Right lobe of liver (tissue), 4 donors: Measurements from ENCODE around the gene SEC14L5.

Experiments used
- POLR2A ChIP-seq: fragments of 450-650 bp; IDR thresholded peaks from one replicate; pipeline ENCODE4 v1.6.1; 2017; ENCODE audit warnings: antibody characterized with exemption, mild to moderate bottlenecking
- TF ChIP-seq, protein P1 (sequence below), 4 donors: fragments of 200-600 bp in 3 of 4; fragments of 450-650 bp in 1 of 4; IDR thresholded peaks; one replicate each; pipeline versions ENCODE4 v1.5.1 to v1.8.0; 2016 to 2022; ENCODE audit warnings: antibody characterized with exemption in 4 of 4, mild to moderate bottlenecking in 2 of 4
- donor health status: DM: no; HTN: no; CAD: no.
- donor health status: DM: no; HTN: no; CAD: no.
- donor health status: DM: no; HTN: yes; CAD: no.

DNA sequence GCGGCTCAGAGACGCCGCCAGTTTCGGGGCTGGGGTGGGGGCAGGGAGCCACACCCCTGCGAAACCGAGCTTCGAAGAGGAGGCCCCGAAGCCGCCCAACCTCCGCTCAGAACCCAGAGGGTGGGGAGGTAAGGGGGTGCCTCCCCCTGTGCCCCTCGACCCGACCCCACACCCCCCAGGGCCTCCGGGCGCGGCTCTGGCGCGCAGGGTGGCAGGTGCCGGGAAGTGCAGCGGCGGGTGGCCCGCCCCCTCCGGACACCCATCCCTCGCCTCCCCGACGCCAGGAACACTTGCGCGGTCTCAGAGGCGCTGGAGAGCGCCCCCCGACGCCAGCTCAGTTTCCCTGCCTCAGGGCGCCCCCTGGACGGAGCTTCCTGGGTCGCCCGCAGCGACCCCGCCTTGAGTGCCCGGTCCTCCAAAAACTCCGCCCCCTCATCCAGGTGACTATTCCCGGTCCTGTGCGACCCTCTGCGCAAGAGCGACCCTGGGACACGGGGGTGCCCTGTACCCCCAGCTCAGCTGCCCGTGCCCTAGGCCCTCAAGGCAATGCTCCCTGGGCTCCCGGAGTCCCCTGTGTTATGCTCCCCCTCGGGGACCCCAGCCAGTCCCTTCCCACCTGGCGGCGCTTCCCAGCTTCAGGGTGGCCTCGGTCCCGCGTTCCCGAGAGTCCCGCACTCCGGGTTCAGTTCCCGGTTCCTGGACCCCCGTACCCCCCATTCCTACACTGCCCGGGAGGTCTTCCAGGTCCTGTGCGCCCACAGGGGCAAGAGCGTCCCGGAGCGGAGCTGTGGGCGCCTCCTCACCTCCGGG, 21.7 kb upstream of the SEC14L5 start:
- TF ChIP-seq, protein P1, sequence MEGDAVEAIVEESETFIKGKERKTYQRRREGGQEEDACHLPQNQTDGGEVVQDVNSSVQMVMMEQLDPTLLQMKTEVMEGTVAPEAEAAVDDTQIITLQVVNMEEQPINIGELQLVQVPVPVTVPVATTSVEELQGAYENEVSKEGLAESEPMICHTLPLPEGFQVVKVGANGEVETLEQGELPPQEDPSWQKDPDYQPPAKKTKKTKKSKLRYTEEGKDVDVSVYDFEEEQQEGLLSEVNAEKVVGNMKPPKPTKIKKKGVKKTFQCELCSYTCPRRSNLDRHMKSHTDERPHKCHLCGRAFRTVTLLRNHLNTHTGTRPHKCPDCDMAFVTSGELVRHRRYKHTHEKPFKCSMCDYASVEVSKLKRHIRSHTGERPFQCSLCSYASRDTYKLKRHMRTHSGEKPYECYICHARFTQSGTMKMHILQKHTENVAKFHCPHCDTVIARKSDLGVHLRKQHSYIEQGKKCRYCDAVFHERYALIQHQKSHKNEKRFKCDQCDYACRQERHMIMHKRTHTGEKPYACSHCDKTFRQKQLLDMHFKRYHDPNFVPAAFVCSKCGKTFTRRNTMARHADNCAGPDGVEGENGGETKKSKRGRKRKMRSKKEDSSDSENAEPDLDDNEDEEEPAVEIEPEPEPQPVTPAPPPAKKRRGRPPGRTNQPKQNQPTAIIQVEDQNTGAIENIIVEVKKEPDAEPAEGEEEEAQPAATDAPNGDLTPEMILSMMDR (IDR thresholded peaks at IDR 0.05): peak; percentile 9 to 39 (median 30)
- no peak for TF ChIP-seq POLR2A
